NCI-H1436 treated with DMSO at 0.1 percent for 48 hours (cell line): ENCODE measurements around the gene OR13A1.
"Not testable (repeated sequence)": the region's sequence is repeated elsewhere in the genome, so short reads cannot be mapped to it uniquely, and the experiment has no call there.

Experiments
- DNase-seq: peaks from one replicate; lab custom pipeline; 2025; lab: John Stamatoyannopoulos, UW

OR13A1 gene

GRCh38 chr10:45315508-45315907 is at the start of gene OR13A1:
Gene OR13A1 (minus strand): TSS chr10:45315608. CDS start chr10:45304422, 11,186 bp downstream.
- no peak for DNase-seq

- DNase-seq, result not testable (repeated sequence)
Measured at GRCh38 chr10:45361983-45362799, 46.8 kb upstream of the OR13A1 start.

- not testable (repeated sequence) for DNase-seq
Measured at GRCh38 chr10:45358961-45359360, 43.6 kb upstream of the OR13A1 start.

- DNase-seq, result no peak
Measured at GRCh38 chr10:45355494-45355893, 40.1 kb upstream of the OR13A1 start.

- no peak for DNase-seq
Measured at GRCh38 chr10:45354261-45354660, 38.9 kb upstream of the OR13A1 start.

- no peak for DNase-seq
Measured at GRCh38 chr10:45353186-45353585, 37.8 kb upstream of the OR13A1 start.

- DNase-seq, result not testable (repeated sequence)
Measured at GRCh38 chr10:45348196-45348765, 32.9 kb upstream of the OR13A1 start.

GRCh38 chr10:45347464-45347863 is 32.1 kb upstream of the OR13A1 start:
- DNase-seq, result not testable (repeated sequence)

GRCh38 chr10:45346652-45347335 is 31.4 kb upstream of the OR13A1 start:
- DNase-seq, result not testable (repeated sequence)

GRCh38 chr10:45340420-45340819 is 25.0 kb upstream of the OR13A1 start:
- DNase-seq, result not testable (repeated sequence)

- DNase-seq, result no peak
Measured at GRCh38 chr10:45339894-45340293, 24.5 kb upstream of the OR13A1 start.

- not testable (repeated sequence) for DNase-seq
Measured at GRCh38 chr10:45331824-45332223, 16.4 kb upstream of the OR13A1 start.

GRCh38 chr10:45326864-45327263 is 11.5 kb upstream of the OR13A1 start:
- not testable (repeated sequence) for DNase-seq

- no peak for DNase-seq
Measured at GRCh38 chr10:45325116-45325515, 9.7 kb upstream of the OR13A1 start.

GRCh38 chr10:45319702-45320101 is 4.3 kb upstream of the OR13A1 start:
- no peak for DNase-seq

- DNase-seq, result no peak
Measured at GRCh38 chr10:45313264-45313873, 2.0 kb downstream of the OR13A1 start.

- DNase-seq, result no peak
Measured at GRCh38 chr10:45308707-45309106, 6.7 kb downstream of the OR13A1 start.

- DNase-seq, result no peak
Measured at GRCh38 chr10:45302573-45302972, 12.8 kb downstream of the OR13A1 start.

- not testable (repeated sequence) for DNase-seq
Measured at GRCh38 chr10:45298341-45298955, 17.0 kb downstream of the OR13A1 start.

GRCh38 chr10:45294681-45295080 is 20.7 kb downstream of the OR13A1 start:
- DNase-seq, result no peak

GRCh38 chr10:45286980-45287379 is 28.4 kb downstream of the OR13A1 start:
- no peak for DNase-seq

- no peak for DNase-seq
Measured at GRCh38 chr10:45282061-45282460, 33.3 kb downstream of the OR13A1 start.
